SH-SY5Y (cell line): ENCODE data around the gene ST3GAL3.

Experiments used
- GATA2 ChIP-seq: IDR thresholded peaks from 2 replicates; pipeline ENCODE4 v1.6.1; 2011; ENCODE audit warnings: mild to moderate bottlenecking, low read depth, low read length
- GATA3 ChIP-seq: IDR thresholded peaks from 2 replicates; pipeline ENCODE4 v1.6.1; 2011; ENCODE audit warnings: low read depth, mild to moderate bottlenecking, low read length, moderate library complexity

DNA sequence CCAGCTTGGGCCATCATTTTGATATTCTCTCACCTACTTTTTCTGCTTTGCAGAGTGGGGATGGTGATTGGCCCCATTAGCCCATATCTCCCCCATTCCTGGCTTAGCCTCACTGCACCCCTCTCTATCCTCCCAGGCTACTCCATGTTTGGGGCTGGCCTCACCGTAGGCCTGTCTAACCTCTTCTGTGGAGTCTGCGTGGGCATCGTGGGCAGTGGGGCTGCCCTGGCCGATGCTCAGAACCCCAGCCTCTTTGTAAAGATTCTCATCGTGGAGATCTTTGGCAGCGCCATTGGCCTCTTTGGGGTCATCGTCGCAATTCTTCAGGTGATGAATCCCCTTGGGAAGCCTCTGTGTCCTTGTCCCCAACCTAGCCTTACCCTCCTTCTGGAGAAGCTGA lies 269.6 kb downstream of the ST3GAL3 start:
- no peak for TF ChIP-seq GATA2
- TF ChIP-seq GATA3, result no peak
